Mucosa of descending colon (tissue), 3 donors: Measurements from ENCODE around the gene FGD5. TPM values are rescaled to one million over a fixed set of nuclear protein-coding genes. Genes with fewer than 3 reads are reported as not detected.

Experiments
- ATAC-seq: fragments of 200-7000 bp; cut with Tn5 transposase; one replicate; pipeline ENCODE4 v1.9.1; 2020; ENCODE audit warnings: mild to moderate bottlenecking, moderate library complexity
- DNase-seq, 3 donors: peaks; one replicate each; pipeline ENCODE4 v3.0.0-alpha.2; 2020
- H3K36me3 ChIP-seq: fragments of 200-600 bp; one replicate; pipeline ENCODE4 v1.8.0; 2021; ENCODE audit warnings: low read depth, mild to moderate bottlenecking
- H3K4me1 ChIP-seq: fragments of 200-600 bp; one replicate; pipeline ENCODE4 v1.8.0; 2021; ENCODE audit warnings: low read depth, mild to moderate bottlenecking
- H3K4me3 ChIP-seq: fragments of 200-600 bp; one replicate; pipeline ENCODE4 v1.8.0; 2021; ENCODE audit warnings: mild to moderate bottlenecking
- H3K9me3 ChIP-seq: fragments of 200-600 bp; one replicate; pipeline ENCODE4 v1.8.0; 2021; ENCODE audit warnings: mild to moderate bottlenecking
- CTCF ChIP-seq: fragments of 200-600 bp; IDR thresholded peaks from one replicate; pipeline ENCODE4 v1.8.0; 2022; ENCODE audit warnings: antibody characterized with exemption, mild to moderate bottlenecking
- intact Hi-C, 2 donors: fragments of 100-400 bp; cut with DNase I in 1 of 2; cut with micrococcal nuclease in 1 of 2; formaldehyde crosslinking; loops; one replicate each; pipeline versions ENCODE4 v1.11.0 to v1.11.1; 2022; cut with DNase I, micrococcal nuclease
- total RNA-seq, 3 donors: library from RNA; stranded (reverse); fragmentation: NEBNext Ultra II Directional in 2 of 3; extraction: Animal tissue kit (Norgen Biotek cat#: 25700) in 2 of 3; gene quantifications; one replicate each; pipeline versions ENCODE4 v1.2.1 to v1.2.4, GENCODE V29; 2021 to 2023
- donor health status: DM: no; HTN: no; CAD: no; lungs with moderate emphysema.
- donor health status: DM: no; HTN: no; CAD: no.
- donor health status: DM: no; HTN: yes; CAD: no.

The FGD5 gene
- total RNA-seq, 3 donors from 2014 or later, result 6.1 to 15.1 (median 9.2) TPM

DNA sequence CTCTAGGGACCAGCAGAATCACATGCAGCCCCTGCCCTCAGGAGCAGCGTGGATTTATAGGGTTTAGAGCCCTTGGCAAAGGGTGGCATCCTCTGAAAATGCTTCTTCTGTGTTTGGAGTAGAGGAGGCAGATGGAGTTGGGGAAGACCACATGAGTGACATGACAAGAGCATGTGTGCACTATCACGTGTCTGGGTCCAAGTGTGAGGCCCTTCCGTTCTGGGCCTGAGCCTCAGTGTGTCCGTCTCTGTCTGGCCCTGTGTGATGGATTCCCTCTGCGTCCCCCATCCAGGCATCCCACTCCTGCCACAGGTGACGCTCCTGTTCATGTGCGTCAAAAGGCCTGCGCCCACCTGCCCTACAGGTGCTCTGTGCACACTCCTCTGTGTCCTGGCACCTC is 30.1 kb downstream of the FGD5 start:
- Histone ChIP-seq H3K4me1 (peaks cover 10% of the 10 kb centered on the region), H3K4me3 (no peak overlapping the region), H3K36me3 (no peaks in the 10 kb centered on the region), H3K9me3 (no peaks in the 10 kb centered on the region)
- DNase-seq, result no peak
- TF ChIP-seq CTCF, result no peak
- intact Hi-C loops, result no loop called here
- ATAC-seq, result no peak

GRCh38 chr3:14849638-14850230 is 31.0 kb downstream of the FGD5 start:
- DNase-seq, result no peak
- no peak for TF ChIP-seq CTCF
- Histone ChIP-seq H3K4me3 (no peak overlapping the region), H3K4me1 (peaks cover 10% of the 10 kb centered on the region), H3K9me3 (no peaks in the 10 kb centered on the region), H3K36me3 (no peaks in the 10 kb centered on the region)
- intact Hi-C loops, result no loop called here
- no peak for ATAC-seq

GRCh38 chr3:14852058-14852594 is 33.4 kb downstream of the FGD5 start:
- H3K4me3 ChIP-seq, result no peak overlapping the region
- DNase-seq, result no peak
- intact Hi-C loops, result no loop called here
- no peak for ATAC-seq
- H3K4me1 ChIP-seq, result peaks cover 10% of the 10 kb centered on the region
- no peaks in the 10 kb centered on the region for H3K36me3 ChIP-seq
- TF ChIP-seq CTCF, result no peak
- no peaks in the 10 kb centered on the region for H3K9me3 ChIP-seq

- ATAC-seq (no peak), DNase-seq (no peak)
- intact Hi-C loops, result no loop called here
- Histone ChIP-seq H3K4me3 (no peak overlapping the region), H3K9me3 (no peaks in the 10 kb centered on the region), H3K36me3 (no peaks in the 10 kb centered on the region), H3K4me1 (peaks cover 7% of the 10 kb centered on the region)
- no peak for TF ChIP-seq CTCF
Observed at GRCh38 chr3:14852717-14853116, 34.0 kb downstream of the FGD5 start.

GRCh38 chr3:14853271-14853951 is 34.6 kb downstream of the FGD5 start:
- no peaks in the 10 kb centered on the region for H3K36me3 ChIP-seq
- no peaks in the 10 kb centered on the region for H3K9me3 ChIP-seq
- H3K4me1 ChIP-seq, result peaks cover under 1% of the 10 kb centered on the region
- no peak for DNase-seq
- intact Hi-C loops, result no loop called here
- H3K4me3 ChIP-seq, result no peak overlapping the region
- TF ChIP-seq CTCF, result no peak
- peak; percentile 12 for ATAC-seq
